Neural progenitor cell (in vitro differentiated cells): ENCODE results near the gene KCNJ10. TPM values are rescaled to one million over a fixed set of nuclear protein-coding genes. Genes with fewer than 3 reads are reported as not detected.

Experiments
- DNase-seq: peaks from one replicate; pipeline ENCODE4 v3.0.0-alpha.2; 2016; ENCODE audit warnings: low spot score
- H2AFZ ChIP-seq: fragments of 200-600 bp; sonication (generic); replicated peaks from 2 replicates; pipeline ENCODE4 v1.6.1; 2016; ENCODE audit warnings: antibody characterized with exemption
- H3F3A ChIP-seq: fragments of 200-600 bp; sonication (generic); 2 replicates; pipeline ENCODE4 v1.6.1; 2016; ENCODE audit warnings: antibody characterized with exemption, low read depth
- H3K27ac ChIP-seq: fragments of 200-600 bp; sonication (generic); 2 replicates; pipeline ENCODE4 v1.5.1; 2016; ENCODE audit warnings: mild to moderate bottlenecking
- H3K27me3 ChIP-seq: fragments of 200-600 bp; sonication (generic); 2 replicates; pipeline ENCODE4 v1.6.1; 2016; ENCODE audit warnings: mild to moderate bottlenecking, moderate library complexity
- H3K36me3 ChIP-seq: fragments of 200-600 bp; sonication (generic); 2 replicates; pipeline ENCODE4 v1.5.1; 2016
- H3K4me1 ChIP-seq: fragments of 200-600 bp; sonication (generic); 2 replicates; pipeline ENCODE4 v1.6.1; 2016; ENCODE audit warnings: mixed run types
- H3K4me2 ChIP-seq: fragments of 200-600 bp; sonication (generic); 2 replicates; pipeline ENCODE4 v1.6.1; 2016
- H3K4me3 ChIP-seq: fragments of 200-600 bp; sonication (generic); 2 replicates; pipeline ENCODE4 v1.5.1; 2016
- H3K79me2 ChIP-seq: fragments of 200-600 bp; sonication (generic); 2 replicates; pipeline ENCODE4 v1.6.1; 2016; ENCODE audit warnings: low read depth
- H3K9ac ChIP-seq: fragments of 200-600 bp; sonication (generic); 2 replicates; pipeline ENCODE4 v1.6.1; 2016
- H3K9me3 ChIP-seq: fragments of 200-600 bp; sonication (generic); 2 replicates; pipeline ENCODE4 v1.5.1; 2016; ENCODE audit warnings: low read depth
- H4K20me1 ChIP-seq: fragments of 200-600 bp; sonication (generic); 2 replicates; pipeline ENCODE4 v1.6.1; 2016; ENCODE audit warnings: low read depth
- H3K27ac Mint-ChIP-seq: 3 replicates; pipeline ENCODE4 v1.8.0; 2021; ENCODE audit warnings: mixed read lengths
- H3K27me3 Mint-ChIP-seq: 2 replicates; pipeline ENCODE4 v1.8.0; 2022; ENCODE audit warnings: low read depth, mild to moderate bottlenecking, inconsistent platforms, moderate library complexity, mixed read lengths; ENCODE audit not compliant: insufficient read depth
- H3K36me3 Mint-ChIP-seq: 3 replicates; pipeline ENCODE4 v1.8.0; 2021; ENCODE audit warnings: mixed read lengths
- H3K4me1 Mint-ChIP-seq: 3 replicates; pipeline ENCODE4 v1.8.0; 2021; ENCODE audit warnings: mixed read lengths
- H3K4me3 Mint-ChIP-seq: 3 replicates; pipeline ENCODE4 v1.8.0; 2021; ENCODE audit warnings: mild to moderate bottlenecking, moderate library complexity, mixed read lengths
- H3K9me3 Mint-ChIP-seq: 3 replicates; pipeline ENCODE4 v1.8.0; 2020; ENCODE audit warnings: mixed read lengths
- EZH2 ChIP-seq: fragments of 200-600 bp; sonication (generic); IDR thresholded peaks from 2 replicates; pipeline ENCODE4 v1.6.1; 2017; ENCODE audit warnings: antibody characterized with exemption, mild to moderate bottlenecking, moderate library complexity
- EZH2phosphoT487 ChIP-seq: fragments of 200-600 bp; sonication (generic); IDR thresholded peaks from 2 replicates; pipeline ENCODE4 v1.6.1; 2017; ENCODE audit warnings: antibody characterized with exemption
- total RNA-seq: library from RNA; depleted of rRNA; stranded (reverse); fragments of >200 nt; gene quantifications from 2 replicates; pipeline ENCODE4 v1.2.3, GENCODE V29; 2015; ENCODE audit warnings: low replicate concordance
- TF ChIP-seq, protein P1 (sequence below): fragments of 200-600 bp; sonication (generic); IDR thresholded peaks from 2 replicates; pipeline ENCODE4 v1.5.1; 2017; ENCODE audit warnings: antibody characterized with exemption, mild to moderate bottlenecking

KCNJ10 gene
- total RNA-seq, 1 donor from 2014 or later = not detected

DNA sequence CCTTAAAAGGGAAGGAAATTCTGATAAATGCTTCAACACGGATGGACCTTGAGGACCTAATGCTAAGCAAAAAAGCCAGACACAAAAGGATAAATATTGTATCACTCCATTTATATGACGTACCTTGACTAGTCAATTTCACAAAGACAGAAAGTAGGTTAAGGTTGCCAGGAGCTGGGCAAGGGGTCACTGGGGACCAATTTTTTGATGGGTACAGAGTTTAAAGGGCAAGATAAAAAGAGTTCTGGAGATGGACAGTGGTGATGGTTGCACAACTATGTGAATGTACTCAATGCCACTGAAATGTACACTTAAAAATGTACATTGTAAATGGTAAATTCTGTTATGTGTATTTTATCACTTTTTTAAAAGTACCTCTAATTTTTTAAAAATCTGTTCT lies 83.9 kb downstream of the KCNJ10 start:
- Mint-ChIP-seq H3K4me3 (no peak overlapping the region), H3K27ac (no peak overlapping the region)
- no peaks in the 10 kb centered on the region for H3F3A ChIP-seq

DNA sequence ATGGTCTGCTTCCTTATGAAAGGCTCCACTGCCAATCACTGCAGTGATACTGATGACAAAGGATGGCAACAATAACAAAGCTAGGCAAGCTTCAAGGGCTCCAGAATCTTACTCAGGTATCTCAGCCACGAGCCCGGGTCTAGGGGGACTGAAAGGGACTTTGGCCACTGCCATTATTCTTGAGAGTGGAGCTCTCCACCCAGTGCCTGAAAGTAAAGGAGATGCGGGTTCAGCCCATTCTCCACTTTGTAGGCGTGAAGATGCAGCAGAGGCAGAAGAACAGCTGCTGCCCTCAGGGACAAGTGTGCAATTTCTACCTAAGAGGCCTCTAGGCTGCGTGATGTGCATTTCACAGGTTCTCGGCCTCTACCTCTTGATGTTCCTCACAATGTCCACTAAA lies 84.5 kb downstream of the KCNJ10 start:
- H3K79me2 ChIP-seq = no peaks in the 10 kb centered on the region
- H3K4me2 ChIP-seq = no peak overlapping the region
- no peak for DNase-seq
- no peaks in the 10 kb centered on the region for H4K20me1 ChIP-seq
- no peaks in the 10 kb centered on the region for H3F3A ChIP-seq
- no peaks in the 10 kb centered on the region for H3K36me3 ChIP-seq
- no peak overlapping the region for H3K4me3 ChIP-seq
- TF ChIP-seq EZH2phosphoT487 (no peak), EZH2 (no peak)
- TF ChIP-seq, protein P1, sequence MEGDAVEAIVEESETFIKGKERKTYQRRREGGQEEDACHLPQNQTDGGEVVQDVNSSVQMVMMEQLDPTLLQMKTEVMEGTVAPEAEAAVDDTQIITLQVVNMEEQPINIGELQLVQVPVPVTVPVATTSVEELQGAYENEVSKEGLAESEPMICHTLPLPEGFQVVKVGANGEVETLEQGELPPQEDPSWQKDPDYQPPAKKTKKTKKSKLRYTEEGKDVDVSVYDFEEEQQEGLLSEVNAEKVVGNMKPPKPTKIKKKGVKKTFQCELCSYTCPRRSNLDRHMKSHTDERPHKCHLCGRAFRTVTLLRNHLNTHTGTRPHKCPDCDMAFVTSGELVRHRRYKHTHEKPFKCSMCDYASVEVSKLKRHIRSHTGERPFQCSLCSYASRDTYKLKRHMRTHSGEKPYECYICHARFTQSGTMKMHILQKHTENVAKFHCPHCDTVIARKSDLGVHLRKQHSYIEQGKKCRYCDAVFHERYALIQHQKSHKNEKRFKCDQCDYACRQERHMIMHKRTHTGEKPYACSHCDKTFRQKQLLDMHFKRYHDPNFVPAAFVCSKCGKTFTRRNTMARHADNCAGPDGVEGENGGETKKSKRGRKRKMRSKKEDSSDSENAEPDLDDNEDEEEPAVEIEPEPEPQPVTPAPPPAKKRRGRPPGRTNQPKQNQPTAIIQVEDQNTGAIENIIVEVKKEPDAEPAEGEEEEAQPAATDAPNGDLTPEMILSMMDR = no peak
- no peak overlapping the region for H3K27ac ChIP-seq
- H2AFZ ChIP-seq = no peak overlapping the region
- no peaks in the 10 kb centered on the region for H3K36me3 Mint-ChIP-seq
- H3K4me1 ChIP-seq = no peaks in the 10 kb centered on the region
- peaks cover 4% of the 10 kb centered on the region for H3K4me1 Mint-ChIP-seq
- no peak overlapping the region for H3K9ac ChIP-seq
- H3K27me3 Mint-ChIP-seq = peaks cover 3% of the 10 kb centered on the region
- H3K4me3 Mint-ChIP-seq = no peak overlapping the region
- no peak overlapping the region for H3K27ac Mint-ChIP-seq
- H3K9me3 Mint-ChIP-seq = peaks cover 2% of the 10 kb centered on the region
- H3K9me3 ChIP-seq = no peaks in the 10 kb centered on the region
- H3K27me3 ChIP-seq = no peaks in the 10 kb centered on the region

More for the DNA sequence above, 83.9 kb downstream of the KCNJ10 start:
- Mint-ChIP-seq H3K36me3 (no peaks in the 10 kb centered on the region), H3K27me3 (peaks cover 3% of the 10 kb centered on the region), H3K4me1 (peaks cover 4% of the 10 kb centered on the region), H3K9me3 (peaks cover 2% of the 10 kb centered on the region)
- no peaks in the 10 kb centered on the region for H3K27me3 ChIP-seq
- H3K79me2 ChIP-seq = no peaks in the 10 kb centered on the region
- H4K20me1 ChIP-seq = no peaks in the 10 kb centered on the region
- H2AFZ ChIP-seq = no peak overlapping the region
- no peak overlapping the region for H3K9ac ChIP-seq
- H3K27ac ChIP-seq = no peak overlapping the region
- no peak for DNase-seq
- H3K9me3 ChIP-seq = no peaks in the 10 kb centered on the region
- no peaks in the 10 kb centered on the region for H3K4me1 ChIP-seq
- TF ChIP-seq EZH2 (no peak), EZH2phosphoT487 (no peak)
- TF ChIP-seq, protein P1 = no peak
- no peaks in the 10 kb centered on the region for H3K36me3 ChIP-seq
- no peak overlapping the region for H3K4me3 ChIP-seq
- H3K4me2 ChIP-seq = no peak overlapping the region

DNA sequence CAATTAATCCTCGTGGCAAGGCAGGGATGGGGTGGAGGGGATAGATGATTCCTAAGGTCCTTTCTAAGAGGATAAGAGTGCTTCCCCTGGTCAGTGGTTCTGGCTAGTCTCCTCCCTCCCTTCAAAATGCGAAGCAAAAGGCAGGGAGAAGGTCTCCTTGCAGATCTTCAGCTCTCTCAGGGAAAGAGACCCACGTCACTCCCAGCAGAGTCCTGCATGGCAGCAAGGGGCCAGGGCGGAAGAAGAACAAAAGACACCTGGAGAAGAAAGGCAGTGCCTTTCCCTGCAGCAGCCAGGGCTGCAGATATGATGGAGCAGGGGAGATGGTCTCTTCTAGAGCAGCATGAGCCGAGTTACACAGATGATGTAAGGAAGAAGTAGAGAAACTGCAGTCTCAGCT lies 86.3 kb downstream of the KCNJ10 start:
- Mint-ChIP-seq H3K4me1 (peaks cover 4% of the 10 kb centered on the region), H3K27me3 (peaks cover 4% of the 10 kb centered on the region), H3K9me3 (peaks cover 2% of the 10 kb centered on the region), H3K36me3 (no peaks in the 10 kb centered on the region), H3K4me3 (no peak overlapping the region), H3K27ac (no peak overlapping the region)
- no peak overlapping the region for H3K9ac ChIP-seq
- no peak overlapping the region for H3K4me2 ChIP-seq
- H4K20me1 ChIP-seq = no peaks in the 10 kb centered on the region
- no peak overlapping the region for H3K27ac ChIP-seq
- no peak overlapping the region for H3K4me3 ChIP-seq
- H3F3A ChIP-seq = no peaks in the 10 kb centered on the region
- no peak for TF ChIP-seq EZH2
- TF ChIP-seq, protein P1 = no peak
- no peak for TF ChIP-seq EZH2phosphoT487
- no peaks in the 10 kb centered on the region for H3K9me3 ChIP-seq
- H3K4me1 ChIP-seq = no peaks in the 10 kb centered on the region
- no peak for DNase-seq
- H3K79me2 ChIP-seq = no peaks in the 10 kb centered on the region
- peaks cover 3% of the 10 kb centered on the region for H3K27me3 ChIP-seq
- H2AFZ ChIP-seq = no peak overlapping the region
- no peaks in the 10 kb centered on the region for H3K36me3 ChIP-seq
